Muscle of leg (tissue), 11 donors: Measurements from ENCODE around the gene TRIM33. TPM values are rescaled to one million over a fixed set of nuclear protein-coding genes. Genes with fewer than 3 reads are reported as not detected.

Experiments used
- DNase-seq: peaks from one replicate; pipeline ENCODE4 v3.0.0; 2013
- H3K27ac ChIP-seq: one replicate; pipeline ENCODE4 v1.5.1; 2013; ENCODE audit warnings: mild to moderate bottlenecking, low read length, control low read depth
- H3K27me3 ChIP-seq: one replicate; pipeline ENCODE4 v1.6.1; 2013; ENCODE audit warnings: low read length; ENCODE audit not compliant: control insufficient read depth, insufficient read depth
- H3K36me3 ChIP-seq: one replicate; pipeline ENCODE4 v1.6.1; 2013; ENCODE audit warnings: low read length; ENCODE audit not compliant: control insufficient read depth, insufficient read depth
- H3K4me1 ChIP-seq: one replicate; pipeline ENCODE4 v1.6.1; 2013; ENCODE audit warnings: low read length; ENCODE audit not compliant: control insufficient read depth, insufficient read depth
- H3K4me3 ChIP-seq: one replicate; pipeline ENCODE4 v1.5.1; 2013; ENCODE audit warnings: low read length, control low read depth
- H3K9me3 ChIP-seq: replicated peaks from 2 replicates; pipeline ENCODE4 v1.6.1; 2013; ENCODE audit warnings: low read depth, low read length; ENCODE audit not compliant: control insufficient read depth
- WGBS: methylation state at CpG from one replicate; pipeline ENCODE4 v1.1.5; 2013; ENCODE audit warnings: missing lambda C conversion rate; ENCODE audit not compliant: insufficient coverage; 5-methylcytosine and 5-hydroxymethylcytosine counted together
- polyA plus RNA-seq, 8 donors: library from polyadenylated mRNA; unstranded; fragments of 120-200 nt; gene quantifications; one replicate each; pipeline versions ENCODE4 v1.2.1 to v1.2.3, GENCODE V29; 2013; ENCODE audit warnings: inconsistent platforms in 1 of 8, low replicate concordance in 1 of 8; ENCODE audit not compliant: insufficient read length in 8 of 8, insufficient read depth in 1 of 8
- total RNA-seq: library from RNA; stranded (reverse); fragments of 120-200 nt; gene quantifications from one replicate; pipeline ENCODE4 v1.2.4, GENCODE V29; 2013

TRIM33 gene
- total and polyA plus RNA-seq, 9 donors = 14.3 to 26.2 (median 18.2) TPM

DNA sequence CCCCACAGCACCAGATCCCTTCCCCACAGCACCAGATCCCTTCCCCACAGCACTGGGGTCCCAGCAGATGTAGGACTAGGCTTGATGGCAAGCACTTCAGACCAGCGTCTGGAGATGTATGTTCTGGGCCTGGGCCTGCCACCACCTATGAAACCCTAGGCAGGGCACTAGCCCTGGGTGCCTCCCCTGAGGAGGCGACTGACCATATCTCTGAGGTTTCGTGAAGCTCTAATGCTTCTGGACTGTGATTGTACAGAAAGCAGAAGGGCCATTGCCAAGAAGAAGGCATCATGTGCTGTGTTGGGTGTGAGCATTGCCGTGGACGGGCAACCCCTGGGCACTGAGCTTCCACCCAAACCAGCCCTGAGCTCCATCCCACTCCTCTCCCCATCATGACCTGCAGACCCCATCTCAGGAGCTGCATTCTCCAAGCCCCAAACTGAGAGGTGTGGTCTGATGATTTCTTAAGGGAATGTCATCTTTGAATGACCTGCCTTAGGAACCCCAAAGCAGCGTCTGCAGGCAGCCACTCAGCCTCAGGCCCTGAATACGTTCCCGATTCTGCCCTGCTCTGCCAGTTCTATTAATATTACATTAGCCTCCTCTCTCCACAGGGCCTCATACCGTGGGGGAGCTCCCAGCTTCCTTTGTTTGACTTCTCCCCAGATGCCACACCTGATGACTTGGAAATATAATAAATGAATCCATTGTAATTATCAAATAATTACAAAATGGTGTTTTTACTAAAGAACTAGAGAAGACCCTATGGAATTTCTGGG, 163.4 kb downstream of the TRIM33 start:
- Histone ChIP-seq H3K4me3 (no peak overlapping the region), H3K27ac (no peak overlapping the region), H3K4me1 (peaks cover 7% of the 10 kb centered on the region), H3K27me3 (no peaks in the 10 kb centered on the region), H3K9me3 (no peaks in the 10 kb centered on the region), H3K36me3 (no peaks in the 10 kb centered on the region)
- WGBS = 72% methylated on average over 4 of the region's 9 CpGs
- DNase-seq = no peak

DNA sequence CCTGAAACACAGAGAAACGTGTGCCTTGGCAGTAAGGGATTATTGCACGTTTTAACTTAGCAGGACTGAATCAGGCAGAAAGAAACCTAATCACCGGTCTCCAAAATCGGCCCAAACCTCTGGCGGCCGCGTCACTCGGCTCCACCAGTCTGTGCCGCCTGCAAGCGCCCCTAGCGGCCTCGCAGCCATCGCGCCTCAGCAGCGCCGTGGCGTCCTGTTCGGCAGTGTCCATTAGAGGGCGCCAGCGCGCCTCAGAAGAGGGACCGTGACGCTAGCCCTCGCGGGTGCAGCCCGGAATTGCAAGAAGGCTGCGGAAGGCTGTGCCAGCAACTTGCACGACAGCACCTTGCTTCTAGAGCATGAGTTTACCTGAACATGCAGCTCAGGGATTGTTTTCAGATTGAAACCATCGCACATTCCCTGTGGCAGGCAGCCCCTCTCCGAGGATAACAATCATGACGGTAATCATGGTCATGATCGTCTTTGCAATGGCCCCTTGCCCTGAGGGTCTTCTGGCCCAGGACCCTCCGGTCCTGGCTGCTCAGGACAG, 164.4 kb downstream of the TRIM33 start:
- WGBS = 4% methylated on average over 33 of the region's 33 CpGs

GRCh38 chr1:114345930-114346479, 165.0 kb downstream of the TRIM33 start:
- H3K36me3 ChIP-seq = no peaks in the 10 kb centered on the region
- no peaks in the 10 kb centered on the region for H3K27me3 ChIP-seq
- H3K4me1 ChIP-seq = peaks cover 7% of the 10 kb centered on the region
- H3K27ac ChIP-seq = peak overlapping the region; percentile 29
- no peaks in the 10 kb centered on the region for H3K9me3 ChIP-seq
- 18% methylated on average over 8 of the region's 24 CpGs for WGBS
- peak overlapping the region; percentile 39 for H3K4me3 ChIP-seq
- DNase-seq = peak; percentile 27

More for the DNA sequence above, 164.4 kb downstream of the TRIM33 start:
- peaks cover 7% of the 10 kb centered on the region for H3K4me1 ChIP-seq
- DNase-seq = peak; percentile 96
- peak overlapping the region; percentile 29 for H3K27ac ChIP-seq
- H3K9me3 ChIP-seq = no peaks in the 10 kb centered on the region
- no peaks in the 10 kb centered on the region for H3K36me3 ChIP-seq
- no peaks in the 10 kb centered on the region for H3K27me3 ChIP-seq
- H3K4me3 ChIP-seq = peak overlapping the region; percentile 39

GRCh38 chr1:114344656-114345055, 166.3 kb downstream of the TRIM33 start:
- 100% methylated on average over 1 of the region's 4 CpGs for WGBS
- Histone ChIP-seq H3K9me3 (no peaks in the 10 kb centered on the region), H3K36me3 (no peaks in the 10 kb centered on the region), H3K4me3 (no peak overlapping the region), H3K4me1 (peaks cover 7% of the 10 kb centered on the region), H3K27me3 (peaks cover 1% of the 10 kb centered on the region), H3K27ac (no peak overlapping the region)
- no peak for DNase-seq

Other genes with a start within 250 kb of the TRIM33 start
- gene BCAS2, start 70.4 kb upstream of the TRIM33 start, total RNA-seq = 27.3 TPM
- gene BCAS2, start 70.4 kb upstream of the TRIM33 start, polyA plus RNA-seq = 10 to 100 TPM; 21.0 to 31.9 (median 26.2) TPM
- 7.4 TPM for gene DENND2C, start 158.8 kb upstream of the TRIM33 start, total RNA-seq
- 1 to 10 TPM; 2.7 to 9.0 (median 5.0) TPM for gene DENND2C, start 158.8 kb upstream of the TRIM33 start, polyA plus RNA-seq
- 49.3 TPM for gene AMPD1, start 184.3 kb upstream of the TRIM33 start, total RNA-seq
- 10 to 100 TPM; 36.6 to 96.8 (median 57.7) TPM for gene AMPD1, start 184.3 kb upstream of the TRIM33 start, polyA plus RNA-seq
- 46.2 TPM for gene NRAS, start 205.6 kb upstream of the TRIM33 start, total RNA-seq
- 10 to 100 TPM; 36.2 to 56.6 (median 50.8) TPM for gene NRAS, start 205.6 kb upstream of the TRIM33 start, polyA plus RNA-seq
- 332 TPM for gene CSDE1, start 246.8 kb upstream of the TRIM33 start, total RNA-seq
- gene CSDE1, start 246.8 kb upstream of the TRIM33 start, polyA plus RNA-seq = 100 to 1,000 TPM; 328 to 448 (median 394) TPM